Activated T-helper 1 cell treated with anti-CD3 and anti-CD28 coated beads, Interleukin-2, amount 50 U/mL, for 16 hours (primary cell): ENCODE data around the gene NR1H2.

ENCODE experiments used
- DNase-seq, 2 donors: peaks; one replicate each; pipeline ENCODE4 v3.0.0-alpha.2; 2020; ENCODE audit warnings: low read depth in 1 of 2, low spot score in 1 of 2

Gene NR1H2

GRCh38 chr19:50401605-50402450 is 25.6 kb downstream of the NR1H2 start:
- DNase-seq = no peak

DNA sequence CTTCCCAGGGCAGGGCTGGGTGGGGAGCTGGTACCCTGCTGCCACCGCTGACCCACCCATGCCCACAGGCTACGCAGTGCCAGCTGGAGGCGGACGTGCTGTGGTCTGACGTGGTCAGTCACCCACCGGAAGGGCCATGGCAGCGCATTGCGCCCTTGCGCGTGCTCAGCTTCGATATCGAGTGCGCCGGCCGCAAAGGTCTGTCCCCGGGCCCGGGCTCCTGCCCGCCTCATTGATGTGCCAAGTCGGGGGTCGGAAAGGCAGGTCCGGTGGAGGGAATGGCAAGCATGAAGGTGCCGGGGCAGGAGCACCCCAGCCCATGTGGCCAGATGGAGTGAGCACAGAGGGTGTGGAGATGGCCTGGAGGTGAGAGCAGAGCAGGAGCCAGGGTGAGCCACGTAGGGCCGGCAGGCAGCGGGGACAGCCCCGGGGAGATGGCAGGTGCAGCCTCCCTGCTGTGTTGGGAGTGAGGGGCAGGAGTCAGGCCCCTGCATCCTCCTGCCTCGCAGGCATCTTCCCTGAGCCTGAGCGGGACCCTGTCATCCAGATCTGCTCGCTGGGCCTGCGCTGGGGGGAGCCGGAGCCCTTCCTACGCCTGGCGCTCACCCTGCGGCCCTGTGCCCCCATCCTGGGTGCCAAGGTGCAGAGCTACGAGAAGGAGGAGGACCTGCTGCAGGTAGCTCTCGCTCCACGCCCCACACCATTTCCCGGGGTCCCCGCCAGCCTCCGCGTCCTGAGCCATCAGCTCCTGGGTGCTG is 26.5 kb downstream of the NR1H2 start:
- no peak for DNase-seq

DNA sequence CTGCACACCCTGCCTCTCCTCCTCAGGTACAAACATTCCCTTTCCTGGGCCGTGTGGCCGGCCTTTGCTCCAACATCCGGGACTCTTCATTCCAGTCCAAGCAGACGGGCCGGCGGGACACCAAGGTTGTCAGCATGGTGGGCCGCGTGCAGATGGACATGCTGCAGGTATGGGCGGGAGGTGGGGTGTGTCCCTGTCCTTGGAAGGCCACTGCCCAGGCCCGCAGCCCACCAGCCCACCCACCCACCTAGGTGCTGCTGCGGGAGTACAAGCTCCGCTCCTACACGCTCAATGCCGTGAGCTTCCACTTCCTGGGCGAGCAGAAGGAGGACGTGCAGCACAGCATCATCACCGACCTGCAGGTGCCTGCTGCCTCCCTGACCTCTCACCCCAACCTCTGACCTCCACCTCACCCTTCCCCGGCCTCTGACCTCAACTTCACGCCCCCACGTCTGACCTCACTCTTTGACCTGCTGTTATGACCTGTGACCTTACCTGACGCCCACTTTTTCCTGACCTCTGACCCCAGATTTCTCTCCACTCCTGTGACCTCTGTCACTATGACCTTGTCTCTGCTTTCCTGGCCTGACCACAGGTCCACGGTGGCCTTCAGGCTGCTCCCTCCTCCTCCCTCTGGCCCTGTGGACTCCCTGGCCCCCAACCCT is 30.0 kb downstream of the NR1H2 start:
- no peak for DNase-seq

GRCh38 chr19:50406829-50407228 is 30.6 kb downstream of the NR1H2 start:
- DNase-seq = no peak

GRCh38 chr19:50409347-50409746 is 33.1 kb downstream of the NR1H2 start:
- no peak for DNase-seq

DNA sequence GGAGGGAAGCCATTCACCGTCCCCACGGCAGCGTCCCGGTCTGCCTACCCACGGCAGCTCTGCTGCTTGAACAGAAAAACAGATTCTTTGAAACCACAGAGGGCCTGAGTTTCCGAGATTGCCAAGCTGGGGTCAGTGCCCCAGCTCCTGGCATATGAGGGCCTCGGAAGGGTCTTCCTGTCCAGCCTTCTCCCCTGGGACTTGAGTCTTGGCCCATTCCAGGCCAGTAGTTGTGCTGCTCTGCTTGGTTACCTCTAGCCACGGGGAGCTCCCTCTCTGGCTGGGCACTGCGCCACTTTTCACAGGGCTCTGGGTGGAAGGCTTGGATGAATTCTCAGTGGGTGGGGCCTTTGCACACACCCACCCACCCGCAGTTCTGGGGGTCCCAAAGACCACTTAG is 33.9 kb downstream of the NR1H2 start:
- DNase-seq = no peak

- DNase-seq = no peak
These were observed 36.2 kb downstream of the NR1H2 start for GRCh38 chr19:50412419-50412818.

- DNase-seq = no peak
These were observed 36.8 kb downstream of the NR1H2 start for GRCh38 chr19:50413096-50413495.

DNA sequence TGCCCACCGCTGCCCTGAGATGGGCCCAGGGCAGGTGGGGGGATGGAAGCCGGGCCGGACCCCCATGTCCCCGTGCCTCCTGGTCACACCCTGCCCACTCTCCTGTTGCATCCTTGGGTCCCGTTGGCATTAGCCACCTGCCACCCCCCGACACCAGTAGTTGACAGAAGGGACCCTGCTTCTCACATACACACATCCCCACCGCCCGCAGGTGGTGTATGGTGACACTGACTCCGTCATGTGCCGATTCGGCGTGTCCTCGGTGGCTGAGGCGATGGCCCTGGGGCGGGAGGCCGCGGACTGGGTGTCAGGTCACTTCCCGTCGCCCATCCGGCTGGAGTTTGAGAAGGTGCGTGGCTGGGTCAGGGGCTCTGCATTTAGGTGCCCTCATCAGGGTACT is 37.3 kb downstream of the NR1H2 start:
- no peak for DNase-seq

DNA sequence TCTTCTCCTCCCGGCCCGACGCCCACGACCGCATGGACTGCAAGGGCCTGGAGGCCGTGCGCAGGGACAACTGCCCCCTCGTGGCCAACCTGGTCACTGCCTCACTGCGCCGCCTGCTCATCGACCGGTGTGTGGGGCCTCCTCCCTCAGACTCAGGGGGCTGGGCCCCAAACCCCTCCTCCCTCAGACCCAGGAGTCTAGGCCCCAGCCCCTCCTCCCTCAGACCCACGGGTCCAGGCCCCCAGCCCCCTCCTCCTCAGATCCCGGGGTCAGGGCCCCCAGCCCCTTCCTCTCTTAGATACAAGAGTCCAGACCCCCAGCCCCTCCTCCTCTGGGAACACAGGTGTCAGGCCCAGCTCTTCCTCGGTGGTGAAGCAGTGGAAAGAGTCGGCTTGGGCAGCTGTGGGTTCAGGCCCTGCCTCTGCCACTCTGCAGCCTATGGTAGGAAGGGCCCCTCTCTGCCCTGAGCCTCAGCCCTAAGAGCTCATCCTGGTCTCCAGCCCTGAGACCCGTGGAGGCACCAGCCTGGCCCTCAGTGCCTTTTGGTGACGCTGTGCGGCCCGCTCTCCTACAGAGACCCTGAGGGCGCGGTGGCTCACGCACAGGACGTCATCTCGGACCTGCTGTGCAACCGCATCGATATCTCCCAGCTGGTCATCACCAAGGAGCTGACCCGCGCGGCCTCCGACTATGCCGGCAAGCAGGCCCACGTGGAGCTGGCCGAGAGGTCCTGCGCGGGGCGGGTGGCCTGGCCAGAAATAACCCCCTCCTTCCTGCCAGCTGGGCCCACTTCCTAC is 38.8 kb downstream of the NR1H2 start:
- peak; percentile 58 to 65 for DNase-seq

DNA sequence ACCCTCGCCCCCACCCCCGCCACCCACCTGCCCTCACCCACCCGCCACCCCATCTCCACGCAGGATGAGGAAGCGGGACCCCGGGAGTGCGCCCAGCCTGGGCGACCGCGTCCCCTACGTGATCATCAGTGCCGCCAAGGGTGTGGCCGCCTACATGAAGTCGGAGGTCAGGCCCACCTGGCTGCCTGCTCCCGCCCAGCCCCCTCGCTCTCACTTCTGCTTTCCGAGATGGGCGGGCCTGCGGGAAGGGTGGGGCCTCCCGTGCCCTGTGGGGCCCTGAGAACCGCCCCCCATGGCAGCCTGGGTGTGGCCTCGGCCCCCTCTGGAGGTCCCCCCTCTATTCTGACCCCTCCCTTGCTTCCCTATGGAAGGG is 39.4 kb downstream of the NR1H2 start:
- no peak for DNase-seq

DNA sequence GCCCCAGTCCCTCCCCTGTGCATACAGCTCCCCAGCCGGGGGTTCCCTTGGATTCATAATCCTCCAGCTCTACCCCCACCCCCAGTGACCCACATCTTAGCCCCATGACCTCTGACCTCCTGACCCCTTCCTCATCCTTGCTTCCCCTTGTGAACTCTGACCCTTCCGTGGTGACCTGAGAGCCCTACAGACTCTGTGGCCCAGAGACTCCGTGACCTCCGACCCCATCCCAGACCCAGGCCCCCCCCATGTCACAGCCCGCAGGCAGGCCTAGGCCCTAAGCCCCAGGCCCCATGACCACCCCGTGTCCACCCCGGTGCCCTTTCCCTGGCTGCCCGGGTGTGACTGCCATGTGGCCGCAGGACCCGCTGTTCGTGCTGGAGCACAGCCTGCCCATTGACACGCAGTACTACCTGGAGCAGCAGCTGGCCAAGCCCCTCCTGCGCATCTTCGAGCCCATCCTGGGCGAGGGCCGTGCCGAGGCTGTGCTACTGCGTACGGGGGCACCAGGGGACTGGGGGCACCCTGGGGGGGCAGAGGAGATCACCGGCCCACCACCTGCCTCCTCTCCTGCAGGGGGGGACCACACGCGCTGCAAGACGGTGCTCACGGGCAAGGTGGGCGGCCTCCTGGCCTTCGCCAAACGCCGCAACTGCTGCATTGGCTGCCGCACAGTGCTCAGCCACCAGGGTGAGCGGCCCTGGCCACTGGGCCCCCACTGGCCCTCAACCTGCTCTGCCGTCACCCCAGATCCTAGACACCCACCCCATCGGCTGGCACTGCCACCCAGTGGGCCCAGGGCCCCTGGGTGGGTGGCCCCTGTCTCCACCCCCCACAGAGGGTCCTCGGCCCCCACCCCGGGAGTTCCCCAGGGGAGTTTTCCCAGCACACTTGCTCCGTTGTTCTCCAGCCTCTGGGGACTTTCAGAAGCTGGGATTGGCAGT is 40.0 kb downstream of the NR1H2 start:
- no peak for DNase-seq

DNA sequence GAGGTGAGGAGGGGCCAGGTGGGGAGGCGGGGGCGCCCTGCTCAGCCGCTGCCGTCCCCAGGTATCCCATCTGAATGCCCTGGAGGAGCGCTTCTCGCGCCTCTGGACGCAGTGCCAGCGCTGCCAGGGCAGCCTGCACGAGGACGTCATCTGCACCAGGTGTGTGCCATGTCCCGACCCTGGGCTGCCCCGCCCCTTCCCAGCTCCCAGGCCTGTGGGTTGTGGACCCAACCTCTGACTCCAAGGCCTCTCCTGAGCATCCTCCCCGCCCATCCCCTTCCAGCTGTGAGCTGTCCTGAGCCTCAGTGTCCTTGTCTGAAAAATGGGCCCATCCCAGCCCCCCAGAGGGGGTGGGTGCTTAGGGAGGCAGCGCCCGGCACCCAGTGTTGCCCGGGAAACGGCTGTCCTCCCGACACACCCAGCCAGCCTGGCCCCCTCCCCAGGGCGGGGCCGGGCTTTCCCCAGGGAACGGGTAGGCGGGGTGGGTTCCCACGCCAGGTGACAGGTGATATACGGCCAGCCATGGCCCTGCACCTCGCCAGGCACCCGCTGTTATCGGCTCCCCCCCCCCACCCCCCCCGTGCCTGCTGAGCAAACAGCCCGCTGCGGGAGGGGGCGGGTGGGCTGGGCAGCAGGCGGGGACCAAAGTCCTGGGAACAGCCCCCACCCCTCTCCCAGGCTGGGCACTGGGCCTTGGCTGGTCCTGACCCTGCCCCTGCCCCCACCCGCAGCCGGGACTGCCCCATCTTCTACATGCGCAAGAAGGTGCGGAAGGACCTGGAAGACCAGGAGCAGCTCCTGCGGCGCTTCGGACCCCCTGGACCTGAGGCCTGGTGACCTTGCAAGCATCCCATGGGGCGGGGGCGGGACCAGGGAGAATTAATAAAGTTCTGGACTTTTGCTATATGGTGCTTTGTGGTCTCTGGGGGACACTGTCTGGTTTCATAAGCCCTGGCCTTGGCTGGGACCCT is 41.1 kb downstream of the NR1H2 start:
- no peak for DNase-seq

- no peak for DNase-seq
These were observed 42.1 kb downstream of the NR1H2 start, which contains the start of gene SPIB for GRCh38 chr19:50418176-50419021. TSS of gene SPIB (plus strand) at chr19:50418938. CDS start at chr19:50418963, 25 bp downstream.

GRCh38 chr19:50419022-50419579 is 42.8 kb downstream of the NR1H2 start:
- DNase-seq = no peak

GRCh38 chr19:50419580-50420035 is 43.4 kb downstream of the NR1H2 start:
- no peak for DNase-seq

DNA sequence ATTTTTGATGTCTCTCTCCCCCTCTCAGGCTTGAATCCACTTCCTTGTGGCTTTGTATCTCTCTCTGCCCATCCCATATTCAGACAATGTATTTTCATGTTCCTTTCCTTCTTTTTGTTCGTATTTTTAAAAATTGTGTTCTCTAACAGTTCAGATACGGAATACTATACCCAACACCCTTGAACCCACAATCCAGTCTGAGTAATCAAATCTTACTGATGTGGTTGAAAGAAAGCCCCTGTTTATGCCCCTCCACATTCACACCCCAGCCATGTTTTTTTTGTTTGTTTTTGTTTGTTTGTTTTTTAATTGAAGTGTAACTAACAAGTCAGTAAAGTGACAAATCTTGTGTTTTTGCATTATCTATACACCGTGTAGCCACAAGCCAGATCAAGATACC is 43.9 kb downstream of the NR1H2 start:
- DNase-seq = no peak
